CD4-positive, alpha-beta T cell (primary cell): ENCODE data around the gene ZC3H18. TPM values are rescaled to one million over a fixed set of nuclear protein-coding genes. Genes with fewer than 3 reads are reported as not detected.
A peak's percentile ranks its signal among the peaks of the same experiment; 100 is the strongest.

Experiments used
- ATAC-seq: fragments of 200-7000 bp; cut with Tn5 transposase; one replicate; pipeline ENCODE4 v1.10.0; 2022; ENCODE audit warnings: mild to moderate bottlenecking; ENCODE audit not compliant: poor library complexity
- CTCF ChIA-PET: fragments of 350-600 bp; sonication (Branson Sonifier 250); formaldehyde crosslinking; loops from one replicate; lab custom pipeline; 2021; ENCODE audit warnings: antibody characterized with exemption, inconsistent platforms; lab: Charles Lee
- POLR2A ChIA-PET: fragments of 350-600 bp; sonication (Branson Sonifier 250); formaldehyde crosslinking; loops from one replicate; lab custom pipeline; 2021; ENCODE audit warnings: antibody characterized with exemption, inconsistent platforms; lab: Charles Lee
- DNase-seq, 14 experiments: peaks; one replicate each; pipeline ENCODE4 v3.0.0-alpha.2; 2013 to 2020; ENCODE audit warnings: mixed read lengths in 2 of 14
- H3K27ac ChIP-seq, 2 donors: one replicate each; pipeline versions ENCODE4 v1.5.1 to v1.7.0; 2013; ENCODE audit warnings: low read length in 2 of 2, low read depth in 1 of 2, mild to moderate bottlenecking in 1 of 2
- H3K27me3 ChIP-seq, 2 experiments: 1 replicate in 1 of 2; 2 replicates in 1 of 2; pipeline versions ENCODE4 v1.6.1 to v1.7.0; 2013; ENCODE audit warnings: low read length in 2 of 2, control low read depth in 1 of 2, mild to moderate bottlenecking in 1 of 2, moderate library complexity in 1 of 2; ENCODE audit not compliant: insufficient read depth in 2 of 2, control insufficient read depth in 1 of 2
- H3K36me3 ChIP-seq: one replicate; pipeline ENCODE4 v1.6.1; 2013; ENCODE audit warnings: low read length, control low read depth; ENCODE audit not compliant: insufficient read depth
- H3K4me1 ChIP-seq: one replicate; pipeline ENCODE4 v1.6.1; 2013; ENCODE audit warnings: low read length, control low read depth; ENCODE audit not compliant: insufficient read depth
- H3K4me3 ChIP-seq: one replicate; pipeline ENCODE4 v1.5.1; 2013; ENCODE audit warnings: mild to moderate bottlenecking, low read length, moderate library complexity
- H3K9me3 ChIP-seq, 2 experiments: 1 replicate in 1 of 2; 2 replicates in 1 of 2; pipeline versions ENCODE4 v1.6.1 to v1.7.0; 2013; ENCODE audit warnings: low read length in 2 of 2, mild to moderate bottlenecking in 2 of 2, control low read depth in 1 of 2, moderate library complexity in 1 of 2; ENCODE audit not compliant: control insufficient read depth in 1 of 2, insufficient read depth in 1 of 2
- H3K27ac Mint-ChIP-seq: one replicate; pipeline ENCODE4 v1.8.0; 2020; ENCODE audit warnings: mixed read lengths
- H3K27me3 Mint-ChIP-seq: one replicate; pipeline ENCODE4 v1.8.0; 2021; ENCODE audit warnings: mixed read lengths
- H3K36me3 Mint-ChIP-seq: one replicate; pipeline ENCODE4 v1.8.0; 2021; ENCODE audit warnings: low read depth, mixed read lengths
- H3K4me1 Mint-ChIP-seq: one replicate; pipeline ENCODE4 v1.8.0; 2021; ENCODE audit warnings: low read depth, mixed read lengths
- H3K4me3 Mint-ChIP-seq: one replicate; pipeline ENCODE4 v1.8.0; 2020; ENCODE audit warnings: mild to moderate bottlenecking, mixed read lengths
- H3K9me3 Mint-ChIP-seq: one replicate; pipeline ENCODE4 v1.8.0; 2020; ENCODE audit warnings: mixed read lengths
- intact Hi-C, 2 experiments: fragments of 100-400 bp; cut with DNase I in 1 of 2; cut with micrococcal nuclease in 1 of 2; formaldehyde crosslinking; loops; one replicate each; pipeline versions ENCODE4 v1.15.1 to v1.9.0; 2023 to 2025; cut with DNase I, micrococcal nuclease
- total RNA-seq, 174 experiments: library from RNA in 2 of 174; stranded (reverse) in 2 of 174; gene quantifications; one replicate each; pipeline ENCODE4 v1.2.3 and lab custom pipeline; 2021 to 2026
- TF ChIP-seq, protein P1 (sequence below): fragments of 200-600 bp; IDR thresholded peaks from one replicate; pipeline ENCODE4 v1.8.0; 2022; ENCODE audit warnings: antibody characterized with exemption, mild to moderate bottlenecking

The ZC3H18 gene
- total RNA-seq, 2 experiments from 2014 or later = 92.6 to 93.7 TPM

DNA sequence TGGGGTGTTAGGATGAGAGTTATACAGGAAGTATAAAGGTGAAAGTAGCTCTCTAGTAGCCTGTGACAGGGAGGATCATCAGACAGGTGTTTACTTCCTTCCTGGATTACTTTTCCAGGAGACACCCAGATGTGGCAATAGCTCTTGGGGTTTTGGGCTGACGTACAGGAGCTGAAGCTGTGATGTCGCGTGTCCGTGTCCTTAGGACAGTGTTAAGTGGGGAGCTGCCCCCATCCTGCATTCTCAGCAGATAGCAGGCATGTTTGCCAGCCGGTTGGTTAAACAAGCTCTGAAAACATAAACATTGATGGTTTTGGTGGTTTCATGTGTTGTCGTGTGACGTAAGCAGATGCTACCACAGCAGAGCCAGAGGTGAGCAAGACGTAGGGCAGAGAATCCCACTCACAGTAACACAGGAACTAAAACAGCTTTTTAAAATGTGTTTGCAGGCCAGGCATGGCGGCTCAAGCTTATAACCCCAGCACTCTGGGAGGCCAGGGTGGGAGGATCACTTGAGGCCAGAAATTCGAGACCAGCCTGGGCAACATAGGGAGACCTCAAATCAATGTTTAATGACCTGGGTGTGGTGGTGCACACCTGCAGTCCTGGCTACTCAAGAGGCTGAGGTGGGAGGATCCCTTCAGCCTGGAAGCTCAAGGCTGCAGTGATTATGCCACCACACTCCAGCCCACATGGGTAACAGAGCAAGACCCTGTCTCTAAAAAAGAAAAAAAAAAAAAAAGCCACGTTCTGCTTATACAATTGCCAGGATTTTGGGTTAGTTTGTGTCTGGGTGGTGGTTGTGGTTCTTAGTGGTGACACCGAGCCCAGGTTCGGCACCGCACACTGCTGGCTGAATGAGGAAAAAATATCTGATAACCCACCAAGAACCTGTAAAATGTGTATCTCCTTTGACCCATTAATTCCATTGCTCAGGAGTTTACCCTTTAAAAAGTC is 49.9 kb downstream of the ZC3H18 start:
- H3K27me3 Mint-ChIP-seq = no peaks in the 10 kb centered on the region
- H3K9me3 Mint-ChIP-seq = no peaks in the 10 kb centered on the region
- ChIA-PET POLR2A (interaction anchor here (0.6 to 1.8 kb wide), 16 partner anchors 12 to 237 kb away, joined by 3 to 21 read pairs (median 5); partner anchors contain the start of genes CDT1, CTU2, CYBA and GALNS), CTCF (interaction anchor here (0.8 to 1.8 kb wide), 6 partner anchors 9 to 162 kb away, joined by 3 to 8 read pairs (median 4); no protein-coding TSS in a partner anchor)
- ATAC-seq (peak; percentile 88), DNase-seq (peak in 13 of 14 experiments; percentile 37 to 94 (median 59))
- Histone ChIP-seq H3K27me3 (no peaks in the 10 kb centered on the region), H3K27ac (peak overlapping the region in 1 of 2 donors; percentile 71), H3K36me3 (peaks cover 56% of the 10 kb centered on the region), H3K4me1 (peaks cover 43% of the 10 kb centered on the region), H3K4me3 (no peak overlapping the region), H3K9me3 (no peaks in the 10 kb centered on the region)
- H3K4me1 Mint-ChIP-seq = peaks cover 19% of the 10 kb centered on the region
- peak overlapping the region; percentile 61 for H3K4me3 Mint-ChIP-seq
- peaks cover 80% of the 10 kb centered on the region for H3K36me3 Mint-ChIP-seq
- TF ChIP-seq, protein P1, sequence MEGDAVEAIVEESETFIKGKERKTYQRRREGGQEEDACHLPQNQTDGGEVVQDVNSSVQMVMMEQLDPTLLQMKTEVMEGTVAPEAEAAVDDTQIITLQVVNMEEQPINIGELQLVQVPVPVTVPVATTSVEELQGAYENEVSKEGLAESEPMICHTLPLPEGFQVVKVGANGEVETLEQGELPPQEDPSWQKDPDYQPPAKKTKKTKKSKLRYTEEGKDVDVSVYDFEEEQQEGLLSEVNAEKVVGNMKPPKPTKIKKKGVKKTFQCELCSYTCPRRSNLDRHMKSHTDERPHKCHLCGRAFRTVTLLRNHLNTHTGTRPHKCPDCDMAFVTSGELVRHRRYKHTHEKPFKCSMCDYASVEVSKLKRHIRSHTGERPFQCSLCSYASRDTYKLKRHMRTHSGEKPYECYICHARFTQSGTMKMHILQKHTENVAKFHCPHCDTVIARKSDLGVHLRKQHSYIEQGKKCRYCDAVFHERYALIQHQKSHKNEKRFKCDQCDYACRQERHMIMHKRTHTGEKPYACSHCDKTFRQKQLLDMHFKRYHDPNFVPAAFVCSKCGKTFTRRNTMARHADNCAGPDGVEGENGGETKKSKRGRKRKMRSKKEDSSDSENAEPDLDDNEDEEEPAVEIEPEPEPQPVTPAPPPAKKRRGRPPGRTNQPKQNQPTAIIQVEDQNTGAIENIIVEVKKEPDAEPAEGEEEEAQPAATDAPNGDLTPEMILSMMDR = no peak
- H3K27ac Mint-ChIP-seq = peak overlapping the region; percentile 90
- intact Hi-C loops = loop anchor here in 1 of 2 experiments (2.0 kb wide), 1 partner anchor 15 kb away; no protein-coding TSS in a partner anchor

DNA sequence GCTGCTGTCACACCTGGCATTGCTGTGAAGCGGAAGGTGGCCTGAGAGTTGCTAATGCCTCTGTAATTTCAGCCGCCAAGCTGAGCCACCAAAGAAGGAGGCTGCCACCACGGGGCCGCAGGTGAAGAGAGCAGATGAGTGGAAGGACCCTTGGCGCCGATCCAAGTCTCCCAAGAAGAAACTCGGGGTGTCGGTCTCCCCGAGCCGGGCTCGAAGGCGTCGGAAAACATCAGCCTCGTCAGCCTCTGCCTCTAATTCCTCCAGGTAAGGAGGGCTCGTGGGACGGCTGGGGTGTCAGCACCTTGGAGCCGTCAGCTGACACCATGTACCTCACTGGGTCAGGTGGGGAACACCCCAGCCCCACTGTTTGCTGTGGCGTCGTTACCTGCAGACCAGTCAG is 51.9 kb downstream of the ZC3H18 start:
- no peaks in the 10 kb centered on the region for H3K27me3 ChIP-seq
- ChIA-PET CTCF (no interaction called here), POLR2A (no interaction called here)
- no peak overlapping the region for H3K4me3 ChIP-seq
- H3K4me3 Mint-ChIP-seq = no peak overlapping the region
- H3K4me1 Mint-ChIP-seq = peaks cover 19% of the 10 kb centered on the region
- no peaks in the 10 kb centered on the region for H3K9me3 ChIP-seq
- peak overlapping the region; percentile 90 for H3K27ac Mint-ChIP-seq
- H3K27me3 Mint-ChIP-seq = no peaks in the 10 kb centered on the region
- DNase-seq = no peak
- TF ChIP-seq, protein P1 = no peak
- H3K36me3 ChIP-seq = peaks cover 67% of the 10 kb centered on the region
- intact Hi-C loops = no loop called here
- peaks cover 46% of the 10 kb centered on the region for H3K4me1 ChIP-seq
- peaks cover 81% of the 10 kb centered on the region for H3K36me3 Mint-ChIP-seq
- H3K27ac ChIP-seq = peak overlapping the region in 1 of 2 donors; percentile 13
- no peak for ATAC-seq
- H3K9me3 Mint-ChIP-seq = no peaks in the 10 kb centered on the region

DNA sequence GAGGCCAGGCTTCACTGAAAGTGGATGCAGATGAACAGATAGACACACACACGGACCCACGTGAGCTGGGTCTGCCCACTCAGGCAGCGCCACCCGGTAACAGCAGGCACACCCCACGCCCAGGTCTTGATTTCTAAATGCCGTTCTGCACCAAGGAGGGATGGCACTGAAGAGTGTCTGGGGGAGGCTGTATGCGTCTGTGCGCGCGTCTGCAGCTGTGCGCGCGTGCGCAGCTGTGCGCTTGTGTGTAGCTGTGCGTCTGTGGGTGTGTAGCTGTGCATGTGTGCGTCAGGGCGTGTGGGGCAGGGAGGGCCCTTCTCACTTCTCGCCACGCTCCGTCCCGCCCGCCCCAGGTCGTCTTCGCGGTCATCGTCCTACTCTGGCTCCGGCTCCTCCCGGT is 52.7 kb downstream of the ZC3H18 start:
- no peak overlapping the region for H3K4me3 ChIP-seq
- peaks cover 46% of the 10 kb centered on the region for H3K4me1 ChIP-seq
- H3K27me3 Mint-ChIP-seq = no peaks in the 10 kb centered on the region
- H3K36me3 ChIP-seq = peaks cover 69% of the 10 kb centered on the region
- ATAC-seq (no peak), DNase-seq (no peak)
- TF ChIP-seq, protein P1 = no peak
- H3K4me3 Mint-ChIP-seq = no peak overlapping the region
- H3K36me3 Mint-ChIP-seq = peaks cover 81% of the 10 kb centered on the region
- intact Hi-C loops = no loop called here
- no peaks in the 10 kb centered on the region for H3K9me3 Mint-ChIP-seq
- peak overlapping the region; percentile 55 for H3K27ac Mint-ChIP-seq
- no peaks in the 10 kb centered on the region for H3K9me3 ChIP-seq
- CTCF ChIA-PET = no interaction called here
- H3K4me1 Mint-ChIP-seq = peaks cover 19% of the 10 kb centered on the region
- POLR2A ChIA-PET = no interaction called here
- no peaks in the 10 kb centered on the region for H3K27me3 ChIP-seq
- no peak overlapping the region for H3K27ac ChIP-seq
